ENCODE data around the gene TYW1B.
"Not testable (repeated sequence)": the region's sequence is repeated elsewhere in the genome, so short reads cannot be mapped to it uniquely, and the experiment has no call there.

- not testable (repeated sequence) for TF ChIP-seq CTCF, POLR2A (IDR thresholded peaks at IDR 0.05)
Measured at GRCh38 chr7:72618435-72619180, 209.4 kb downstream of the TYW1B start.
